HTERT RPE-1 (cell line): ENCODE results near the gene MAP7D2.

Experiments
- in situ Hi-C: fragments of 300-500 bp; cut with MboI; formaldehyde crosslinking; loops from 4 replicates; pipeline ENCODE4 v1.14.3; 2020; ENCODE audit warnings: low sequenced_read_pairs

Gene MAP7D2

DNA sequence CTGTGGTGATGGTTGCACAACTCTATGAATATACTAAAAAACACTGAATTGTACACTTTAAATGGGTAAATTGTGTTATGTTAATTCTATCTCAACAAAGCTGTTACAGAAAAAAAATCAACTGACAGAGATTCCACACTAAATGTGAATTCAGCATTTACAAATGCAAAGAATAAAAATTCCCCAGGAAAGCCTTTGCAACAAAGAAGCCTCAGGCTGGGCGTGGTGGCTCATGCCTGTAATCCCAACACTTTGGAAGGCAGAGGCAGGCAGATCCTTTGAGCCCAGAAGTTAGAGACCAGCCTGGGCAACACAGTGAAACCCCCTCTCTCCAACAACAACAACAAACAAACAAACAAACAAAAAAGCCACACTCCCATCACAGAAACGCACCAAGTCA, 134.8 kb downstream of the MAP7D2 start:
- in situ Hi-C loops, result no loop called here

GRCh38 chrX:19975845-19976244, 140.9 kb downstream of the MAP7D2 start:
- in situ Hi-C loops, result no loop called here

DNA sequence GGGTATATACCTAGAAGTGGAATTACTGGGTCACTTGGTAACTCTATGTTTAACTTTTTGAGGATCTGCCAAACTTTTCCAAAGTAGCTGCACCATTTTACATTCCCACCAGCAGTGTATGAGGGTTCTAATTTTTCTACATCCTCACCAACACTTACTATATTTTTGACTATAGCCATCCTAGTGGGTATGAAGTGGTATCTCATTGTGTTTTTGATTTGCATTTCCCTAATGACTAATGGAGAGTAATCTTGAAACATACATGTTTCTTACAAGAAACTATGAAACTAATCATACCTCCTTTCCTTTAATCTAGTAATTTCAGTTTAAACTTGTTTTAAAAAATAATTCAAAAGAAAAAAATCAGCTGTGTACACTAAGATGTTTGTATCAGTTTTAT, 143.7 kb downstream of the MAP7D2 start:
- in situ Hi-C loops, result no loop called here

DNA sequence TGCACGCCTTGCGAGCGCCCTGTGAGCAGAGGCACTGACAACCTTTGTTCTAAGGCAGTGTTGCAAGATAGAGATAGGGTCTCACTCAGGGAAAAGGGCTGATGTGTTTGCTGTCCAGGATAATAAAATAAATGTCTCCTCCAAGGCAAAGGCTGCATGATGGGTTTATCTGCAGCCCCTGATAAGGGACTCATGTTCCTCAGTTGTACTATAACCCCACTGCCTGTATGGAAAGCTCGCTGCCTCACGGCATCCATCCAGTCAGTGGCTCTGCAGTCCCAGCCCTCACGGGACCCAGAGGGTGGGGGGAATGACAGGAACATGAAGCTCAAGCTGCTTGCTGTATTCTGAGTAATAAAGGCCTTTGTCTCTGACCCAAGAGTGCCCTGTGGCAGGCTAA, 148.4 kb downstream of the MAP7D2 start:
- in situ Hi-C loops, result no loop called here

DNA sequence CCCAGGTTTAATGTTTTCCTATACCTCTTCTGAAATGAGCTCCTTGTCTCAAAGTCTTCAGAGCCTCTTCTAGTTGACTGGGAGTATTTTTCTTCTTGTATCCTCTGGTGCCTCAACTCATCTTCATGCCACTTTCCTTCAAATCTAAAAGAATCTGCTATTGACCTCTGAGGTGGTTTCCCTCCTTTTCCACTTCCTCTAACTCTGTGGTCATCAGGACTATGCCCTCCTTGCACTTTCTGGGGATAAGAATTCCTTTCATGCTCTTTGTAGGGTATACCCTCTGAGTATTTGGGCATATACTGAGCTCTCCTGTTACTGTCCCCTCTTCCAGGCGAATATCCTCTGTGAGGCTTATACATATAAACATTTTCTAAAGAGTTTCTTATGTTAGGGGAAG, 150.7 kb downstream of the MAP7D2 start:
- in situ Hi-C loops, result no loop called here

GRCh38 chrX:19964017-19964710, 152.5 kb downstream of the MAP7D2 start:
- in situ Hi-C loops, result no loop called here

DNA sequence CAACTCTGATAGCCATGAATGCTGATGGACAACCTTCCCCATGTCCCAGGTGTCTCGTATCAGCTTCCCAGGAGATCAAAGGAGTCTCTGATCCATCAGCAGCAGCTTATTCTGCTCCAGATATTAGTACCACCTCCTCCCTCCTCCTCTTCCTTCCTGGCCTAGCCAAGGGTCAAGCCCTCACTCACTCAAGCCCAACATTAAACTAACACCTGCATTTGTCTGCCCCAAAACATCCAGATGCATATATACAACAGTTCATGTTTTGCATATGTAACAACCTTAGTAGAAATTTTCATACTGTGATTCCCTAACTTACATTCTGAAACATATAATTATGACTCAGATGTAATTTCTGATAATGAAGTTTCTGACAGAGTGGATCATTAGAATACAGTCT, 155.8 kb downstream of the MAP7D2 start:
- in situ Hi-C loops, result no loop called here

DNA sequence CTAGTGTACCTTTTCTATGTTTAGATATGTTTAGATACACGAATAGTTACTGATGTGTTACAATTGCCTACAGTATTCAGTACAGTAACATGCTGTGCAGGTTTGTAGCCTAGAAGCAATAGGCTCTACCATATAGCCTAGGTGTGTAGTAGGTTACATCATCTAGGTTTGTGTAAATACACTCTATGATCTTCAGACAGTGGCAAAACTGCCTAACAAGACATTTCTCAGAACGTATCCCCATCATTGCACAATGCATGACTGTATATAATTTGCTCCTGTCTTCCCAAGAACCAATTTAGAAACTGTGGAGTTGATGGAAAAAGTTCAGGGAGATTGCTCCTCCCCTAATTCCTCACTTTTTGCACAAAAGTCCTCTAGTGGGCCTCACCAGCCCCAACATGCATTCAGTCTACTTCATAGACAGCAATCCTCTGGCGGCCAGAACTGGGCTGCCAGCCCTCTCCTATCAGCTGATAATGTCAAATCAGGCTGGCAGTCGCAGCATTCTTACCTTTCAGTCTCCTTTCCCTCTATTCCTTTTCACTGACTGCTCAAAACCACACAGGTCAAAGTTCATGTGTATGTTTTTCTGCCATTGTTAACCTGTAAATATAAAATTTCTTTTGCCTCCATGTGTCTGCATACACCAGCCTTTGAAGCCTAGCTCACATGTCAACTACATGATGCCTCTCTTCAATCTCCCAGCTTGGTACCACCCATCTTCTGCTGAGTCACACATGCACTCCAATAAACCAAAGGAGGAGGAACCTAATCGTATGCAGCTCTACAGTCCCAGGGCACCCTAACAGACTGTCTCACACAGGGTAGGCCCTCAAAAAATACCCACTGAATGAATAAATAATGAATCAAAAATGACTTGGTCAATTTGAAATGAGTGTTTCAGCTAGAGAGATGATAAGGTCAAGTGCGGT, 157.9 kb downstream of the MAP7D2 start:
- in situ Hi-C loops, result no loop called here

- in situ Hi-C loops, result no loop called here
Measured at GRCh38 chrX:19956923-19957322, 159.8 kb downstream of the MAP7D2 start.
